GM21367 (cell line): Measurements from ENCODE around the gene TRHDE.
"Not testable (repeated sequence)": the region's sequence is repeated elsewhere in the genome, so short reads cannot be mapped to it uniquely, and the experiment has no call there.

ENCODE experiments used
- ATAC-seq: cut with Tn5 transposase; IDR thresholded peaks from one replicate; pipeline ENCODE4 v1.9.1; 2021; ENCODE audit not compliant: unreplicated experiment

The TRHDE gene

GRCh38 chr12:72602581-72602980 is 330.4 kb downstream of the TRHDE start:
- no peak for ATAC-seq

- no peak for ATAC-seq
Measured at GRCh38 chr12:72605975-72606374, 333.8 kb downstream of the TRHDE start.

GRCh38 chr12:72610342-72610741 is 338.2 kb downstream of the TRHDE start:
- no peak for ATAC-seq

- ATAC-seq = no peak
Measured at GRCh38 chr12:72610854-72611358, 338.7 kb downstream of the TRHDE start.

- no peak for ATAC-seq
Measured at GRCh38 chr12:72612171-72612570, 340.0 kb downstream of the TRHDE start.

GRCh38 chr12:72618764-72619163 is 346.6 kb downstream of the TRHDE start:
- ATAC-seq = no peak

- no peak for ATAC-seq
Measured at GRCh38 chr12:72622556-72622955, 350.4 kb downstream of the TRHDE start.

- ATAC-seq = no peak
Measured at GRCh38 chr12:72631926-72632685, 359.9 kb downstream of the TRHDE start.

GRCh38 chr12:72642706-72643105 is 370.5 kb downstream of the TRHDE start:
- ATAC-seq = no peak

GRCh38 chr12:72647139-72647538 is 375.0 kb downstream of the TRHDE start:
- ATAC-seq = no peak

- ATAC-seq = no peak
Measured at GRCh38 chr12:72658615-72659014, 386.4 kb downstream of the TRHDE start.

- ATAC-seq = not testable (repeated sequence)
Measured at GRCh38 chr12:72660174-72660573, 388.0 kb downstream of the TRHDE start.

GRCh38 chr12:72673853-72674252 is 401.7 kb downstream of the TRHDE start:
- ATAC-seq = peak; percentile 53

- no peak for ATAC-seq
Measured at GRCh38 chr12:72676556-72676955, 404.4 kb downstream of the TRHDE start.

GRCh38 chr12:72677139-72677538 is 405.0 kb downstream of the TRHDE start:
- no peak for ATAC-seq

GRCh38 chr12:72677846-72678245 is 405.7 kb downstream of the TRHDE start:
- ATAC-seq = no peak

GRCh38 chr12:72679147-72679757 is 407.1 kb downstream of the TRHDE start:
- ATAC-seq = no peak

- ATAC-seq = no peak
Measured at GRCh38 chr12:72681028-72681427, 408.9 kb downstream of the TRHDE start.

GRCh38 chr12:72684491-72684890 is 412.3 kb downstream of the TRHDE start:
- no peak for ATAC-seq

GRCh38 chr12:72692338-72692737 is 420.2 kb downstream of the TRHDE start:
- ATAC-seq = no peak

- ATAC-seq = no peak
Measured at GRCh38 chr12:72694193-72694592, 422.0 kb downstream of the TRHDE start.

- no peak for ATAC-seq
Measured at GRCh38 chr12:72699362-72699761, 427.2 kb downstream of the TRHDE start.
